MCF 10A (cell line): Measurements from ENCODE around the gene SIX1. TPM values are rescaled to one million over a fixed set of nuclear protein-coding genes. Genes with fewer than 3 reads are reported as not detected.

Source experiments
- BruUV-seq: library from RNA; stranded (reverse); fragments of 400-500 nt; replicated peaks from 2 replicates; lab custom pipeline; 2021; lab: Mats Ljungman, UMichigan
- CTCF ChIA-PET: fragments of 300-600 bp; sonication (Branson Sonifier 250); formaldehyde crosslinking; extraction: SDS; loops from one replicate; lab custom pipeline; 2021; ENCODE audit warnings: antibody characterized with exemption, inconsistent platforms; lab: Yijun Ruan, JAX
- POLR2A ChIA-PET: fragments of 300-600, 350-650 bp; sonication (Branson Sonifier 250); formaldehyde crosslinking; extraction: SDS; loops from one replicate; lab custom pipeline; 2020; ENCODE audit warnings: antibody characterized with exemption, inconsistent platforms; lab: Yijun Ruan, JAX
- DNase-seq: peaks from one replicate; pipeline ENCODE4 v3.0.0-alpha.2; 2018; ENCODE audit not compliant: unreplicated experiment
- H3K27ac Mint-ChIP-seq: one replicate; pipeline ENCODE4 v1.8.0; 2022; ENCODE audit warnings: mild to moderate bottlenecking, low read depth, mixed read lengths; ENCODE audit not compliant: unreplicated experiment
- H3K27me3 Mint-ChIP-seq: one replicate; pipeline ENCODE4 v1.8.0; 2022; ENCODE audit warnings: mixed read lengths; ENCODE audit not compliant: insufficient read depth, unreplicated experiment
- H3K36me3 Mint-ChIP-seq: one replicate; pipeline ENCODE4 v1.8.0; 2022; ENCODE audit warnings: mild to moderate bottlenecking, moderate library complexity, mixed read lengths; ENCODE audit not compliant: insufficient read depth, unreplicated experiment
- H3K4me1 Mint-ChIP-seq: one replicate; pipeline ENCODE4 v1.8.0; 2022; ENCODE audit warnings: mixed read lengths; ENCODE audit not compliant: insufficient read depth, unreplicated experiment
- H3K4me3 Mint-ChIP-seq: one replicate; pipeline ENCODE4 v1.8.0; 2022; ENCODE audit warnings: mild to moderate bottlenecking, moderate library complexity, mixed read lengths; ENCODE audit not compliant: unreplicated experiment
- H3K9me3 Mint-ChIP-seq: one replicate; pipeline ENCODE4 v1.8.0; 2022; ENCODE audit warnings: mixed read lengths; ENCODE audit not compliant: unreplicated experiment
- CTCF ChIP-seq: fragments of 200-600 bp; IDR thresholded peaks from one replicate; pipeline ENCODE4 v1.8.0; 2022; ENCODE audit warnings: antibody characterized with exemption, mild to moderate bottlenecking; ENCODE audit not compliant: unreplicated experiment
- intact Hi-C: fragments of 100-400 bp; cut with micrococcal nuclease; formaldehyde crosslinking; loops from 2 replicates; pipeline ENCODE4 v1.14.1; 2022
- total RNA-seq: library from RNA; stranded (reverse); gene quantifications from 2 replicates; pipeline ENCODE4 v1.2.3, GENCODE V29; 2022

The SIX1 gene
- total RNA-seq, 1 experiment from 2014 or later: 0.33 TPM

- Mint-ChIP-seq H3K27ac (no peak overlapping the region), H3K4me3 (no peak overlapping the region)
Observed at GRCh38 chr14:60651086-60651795, 2.0 kb upstream of the SIX1 start.

DNA sequence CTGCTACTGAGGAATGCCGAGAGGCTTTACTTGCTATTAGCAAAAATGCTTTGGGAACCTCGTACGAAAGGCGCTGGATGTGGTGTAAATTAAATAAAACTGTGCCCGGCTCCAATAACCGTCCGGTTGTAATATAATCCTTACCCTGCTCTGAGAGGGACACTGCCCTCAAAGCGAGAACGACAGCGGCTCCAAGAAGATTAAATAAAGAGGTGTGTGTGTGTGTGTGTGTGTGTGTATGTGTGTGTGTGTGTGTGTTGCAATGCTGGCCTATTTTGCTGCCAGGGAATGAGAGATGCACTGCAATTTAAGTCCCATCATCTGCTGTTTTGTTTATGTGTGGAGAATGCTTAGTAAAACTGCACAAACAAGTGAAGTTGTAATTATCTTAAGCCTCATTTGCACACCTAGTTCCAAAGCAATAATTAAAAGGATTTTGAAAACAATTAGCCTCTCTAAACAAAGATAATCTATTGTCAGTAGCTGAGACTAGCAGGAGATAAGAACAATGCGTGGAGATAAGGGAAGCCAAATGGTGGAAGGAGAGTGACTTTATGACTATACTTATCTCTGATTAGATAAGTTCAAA, 1.2 kb upstream of the SIX1 start:
- intact Hi-C loops: loop anchor here (10.0 kb wide), 1 partner anchor 544 kb away; no protein-coding TSS in a partner anchor
- no peak for TF ChIP-seq CTCF
- POLR2A ChIA-PET: interaction anchor here (0.7 to 0.8 kb wide), 2 partner anchors 291 to 340 kb away, joined by 3 read pairs; no protein-coding TSS in a partner anchor
- Mint-ChIP-seq H3K27me3 (peaks cover 12% of the 10 kb centered on the region), H3K36me3 (no peaks in the 10 kb centered on the region), H3K27ac (no peak overlapping the region), H3K4me3 (peak overlapping the region; percentile 75), H3K4me1 (no peaks in the 10 kb centered on the region), H3K9me3 (no peaks in the 10 kb centered on the region)
- no peak for DNase-seq
- BruUV-seq: no TSS peak
- CTCF ChIA-PET: interaction anchor here (0.5 to 1.0 kb wide), 4 partner anchors 60 to 375 kb away, joined by 3 to 4 read pairs (median 3); no protein-coding TSS in a partner anchor

More at GRCh38 chr14:60651086-60651795, 2.0 kb upstream of the SIX1 start:
- H3K9me3 Mint-ChIP-seq: no peaks in the 10 kb centered on the region
- H3K27me3 Mint-ChIP-seq: peaks cover 12% of the 10 kb centered on the region
- no peaks in the 10 kb centered on the region for H3K36me3 Mint-ChIP-seq
- DNase-seq: no peak
- BruUV-seq: no TSS peak
- ChIA-PET CTCF (interaction anchor here (0.6 kb wide), 2 partner anchors 169 to 181 kb away, joined by 3 read pairs; no protein-coding TSS in a partner anchor), POLR2A (interaction anchor here (0.7 kb wide), 1 partner anchor 340 kb away, joined by 3 read pairs; no protein-coding TSS in a partner anchor)
- intact Hi-C loops: loop anchor here (10.0 kb wide), 1 partner anchor 544 kb away; no protein-coding TSS in a partner anchor
- TF ChIP-seq CTCF: no peak
- H3K4me1 Mint-ChIP-seq: no peaks in the 10 kb centered on the region

GRCh38 chr14:60649875-60650372, 647 bp upstream of the SIX1 start:
- intact Hi-C loops: loop anchor here (10.0 kb wide), 1 partner anchor 545 kb away; no protein-coding TSS in a partner anchor
- no TSS peak for BruUV-seq

More at GRCh38 chr14:60649875-60650372, 647 bp upstream of the SIX1 start:
- no peaks in the 10 kb centered on the region for H3K9me3 Mint-ChIP-seq
- H3K27ac Mint-ChIP-seq: no peak overlapping the region
- ChIA-PET CTCF (interaction anchor here (0.5 to 1.0 kb wide), 6 partner anchors 17 to 585 kb away, joined by 3 to 4 read pairs (median 3); no protein-coding TSS in a partner anchor), POLR2A (interaction anchor here (0.7 to 0.8 kb wide), 2 partner anchors 206 to 292 kb away, joined by 3 read pairs; no protein-coding TSS in a partner anchor)
- H3K36me3 Mint-ChIP-seq: no peaks in the 10 kb centered on the region
- TF ChIP-seq CTCF: no peak
- H3K4me1 Mint-ChIP-seq: no peaks in the 10 kb centered on the region
- H3K27me3 Mint-ChIP-seq: peaks cover 12% of the 10 kb centered on the region
- H3K4me3 Mint-ChIP-seq: peak overlapping the region; percentile 75
- no peak for DNase-seq
